ENCODE measurements around the gene CTBP1. TPM values are rescaled to one million over a fixed set of nuclear protein-coding genes. Genes with fewer than 3 reads are reported as not detected.

Gene CTBP1
- total RNA-seq, 1 experiment from 2014 or later = 136 TPM

DNA sequence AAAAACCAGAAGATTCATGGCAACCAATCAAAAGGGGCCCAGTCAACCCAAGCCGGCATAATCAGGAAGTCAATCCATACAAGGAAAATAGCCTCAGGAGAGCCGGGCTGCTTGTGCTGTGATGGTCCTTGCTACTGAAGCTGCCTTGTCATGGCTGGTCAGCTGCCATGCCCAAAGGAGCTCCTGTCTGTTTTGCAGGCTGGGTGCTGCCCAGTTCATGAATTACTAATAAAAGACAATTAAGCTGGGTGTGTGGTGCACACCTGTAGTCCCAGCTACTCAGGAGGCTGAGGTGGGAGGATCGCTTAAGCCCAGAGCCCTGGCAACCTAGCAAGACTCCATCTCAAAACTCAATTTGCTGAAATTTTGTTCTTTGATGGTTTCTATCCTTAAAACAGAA lies 16.0 kb upstream of the CTBP1 start:
- Mint-ChIP-seq H3K36me3 (ENCODE audit: insufficient read depth in 1 of 3, low read depth in 3 of 3) (peaks cover 5 to 19% (median 6%) of the 10 kb centered on the region in 3 experiments; a peak in 5 of 7 replicates), H3K9me3 (peaks cover 53 to 57% of the 10 kb centered on the region in 2 experiments), H3K27me3 (ENCODE audit: low read depth) (peaks cover 22% of the 10 kb centered on the region), H3K27ac (no peak overlapping the region), H3K4me1 (0 out of 4 replicates have a peak, but pooled peaks cover 0 to 4% of the 10 kb centered on the region in 2 experiments), H3K4me3 (no peak overlapping the region)
- Histone ChIP-seq H2BK15ac (ENCODE audit: low read depth, low read length) (no peak overlapping the region), H4K20me1 (ENCODE audit: control insufficient read depth, insufficient read depth, insufficient read length) (no peaks in the 10 kb centered on the region), H3K23ac (ENCODE audit: insufficient read length, low read depth, low read length) (no peak overlapping the region), H3K23me2 (ENCODE audit: insufficient read length, low read depth, low read length, poor library complexity, severe bottlenecking) (no peaks in the 10 kb centered on the region), H3K9me3 (ENCODE audit: control insufficient read depth, low read depth, low read length) (no peaks in the 10 kb centered on the region), H2BK20ac (ENCODE audit: low read depth, low read length, poor library complexity, severe bottlenecking) (no peak overlapping the region), H4K5ac (ENCODE audit: insufficient read length, low read depth, low read length) (no peak overlapping the region), H3K9ac (ENCODE audit: extremely low read depth, insufficient read length, low read length) (no peak overlapping the region), H3K4me1 (ENCODE audit: insufficient read depth, low read length) (no peaks in the 10 kb centered on the region), H2BK120ac (ENCODE audit: low read depth, low read length, poor library complexity, severe bottlenecking) (no peak overlapping the region), H3K79me1 (ENCODE audit: insufficient read depth, low read depth, low read length, poor library complexity, severe bottlenecking) (no peaks in the 10 kb centered on the region), H3K14ac (ENCODE audit: insufficient read depth, low read length) (no peak overlapping the region), H2BK12ac (ENCODE audit: insufficient read length, low read depth, low read length) (no peak overlapping the region), H3K27me3 (ENCODE audit: insufficient read depth, low read length) (no peaks in the 10 kb centered on the region), H2AFZ (ENCODE audit: low read length) (no peak overlapping the region), H2BK5ac (ENCODE audit: insufficient read length, low read length) (no peak overlapping the region), H3K27ac (ENCODE audit: insufficient read length, low read depth, low read length) (no peak overlapping the region), H3T11ph (ENCODE audit: low read length) (no peak overlapping the region), H3K4me2 (ENCODE audit: insufficient read depth, insufficient read length, low read length) (no peak overlapping the region), H3K18ac (ENCODE audit: insufficient read length, low read depth, low read length) (no peak overlapping the region), H3K79me2 (ENCODE audit: insufficient read depth, low read length) (no peaks in the 10 kb centered on the region), H4K8ac (replicated peaks; ENCODE audit: insufficient read length, low read depth, low read length) (no peak overlapping the region), H2AK5ac (ENCODE audit: insufficient read length, low read length) (no peak overlapping the region), H3K56ac (ENCODE audit: insufficient read length, low read depth, low read length) (no peak overlapping the region), H4K91ac (ENCODE audit: insufficient read length, low read depth, low read length) (no peak overlapping the region), H3K4ac (ENCODE audit: low read depth, low read length) (no peak overlapping the region)
- WGBS (ENCODE audit: extremely low coverage, insufficient read length, low lambda C conversion rate) = no CpG with 5 or more reads among the region's 3 CpGs
- TF ChIP-seq, protein P1, sequence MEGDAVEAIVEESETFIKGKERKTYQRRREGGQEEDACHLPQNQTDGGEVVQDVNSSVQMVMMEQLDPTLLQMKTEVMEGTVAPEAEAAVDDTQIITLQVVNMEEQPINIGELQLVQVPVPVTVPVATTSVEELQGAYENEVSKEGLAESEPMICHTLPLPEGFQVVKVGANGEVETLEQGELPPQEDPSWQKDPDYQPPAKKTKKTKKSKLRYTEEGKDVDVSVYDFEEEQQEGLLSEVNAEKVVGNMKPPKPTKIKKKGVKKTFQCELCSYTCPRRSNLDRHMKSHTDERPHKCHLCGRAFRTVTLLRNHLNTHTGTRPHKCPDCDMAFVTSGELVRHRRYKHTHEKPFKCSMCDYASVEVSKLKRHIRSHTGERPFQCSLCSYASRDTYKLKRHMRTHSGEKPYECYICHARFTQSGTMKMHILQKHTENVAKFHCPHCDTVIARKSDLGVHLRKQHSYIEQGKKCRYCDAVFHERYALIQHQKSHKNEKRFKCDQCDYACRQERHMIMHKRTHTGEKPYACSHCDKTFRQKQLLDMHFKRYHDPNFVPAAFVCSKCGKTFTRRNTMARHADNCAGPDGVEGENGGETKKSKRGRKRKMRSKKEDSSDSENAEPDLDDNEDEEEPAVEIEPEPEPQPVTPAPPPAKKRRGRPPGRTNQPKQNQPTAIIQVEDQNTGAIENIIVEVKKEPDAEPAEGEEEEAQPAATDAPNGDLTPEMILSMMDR (conservative IDR thresholded peaks at IDR 0.05) = no peak
- no peak for DNase-seq

All from H9 (cell line).